Prostate gland (tissue), 2 donors: Measurements from ENCODE around the gene CSRNP3.

Experiments used
- POLR2AphosphoS5 ChIP-seq: sonication (generic); formaldehyde crosslinking; IDR thresholded peaks from one replicate; pipeline ENCODE4 v1.6.1; 2017; ENCODE audit warnings: antibody characterized with exemption
- TF ChIP-seq, protein P1 (sequence below), 4 experiments: fragments of 200-600 bp in 2 of 4; fragments of 450-650 bp in 2 of 4; sonication (generic) in 2 of 4; IDR thresholded peaks; 1 replicate in 3 of 4; 2 replicates in 1 of 4; pipeline ENCODE4 v1.5.1; 2016 to 2019; ENCODE audit warnings: antibody characterized with exemption in 4 of 4, mild to moderate bottlenecking in 2 of 4, moderate library complexity in 2 of 4

DNA sequence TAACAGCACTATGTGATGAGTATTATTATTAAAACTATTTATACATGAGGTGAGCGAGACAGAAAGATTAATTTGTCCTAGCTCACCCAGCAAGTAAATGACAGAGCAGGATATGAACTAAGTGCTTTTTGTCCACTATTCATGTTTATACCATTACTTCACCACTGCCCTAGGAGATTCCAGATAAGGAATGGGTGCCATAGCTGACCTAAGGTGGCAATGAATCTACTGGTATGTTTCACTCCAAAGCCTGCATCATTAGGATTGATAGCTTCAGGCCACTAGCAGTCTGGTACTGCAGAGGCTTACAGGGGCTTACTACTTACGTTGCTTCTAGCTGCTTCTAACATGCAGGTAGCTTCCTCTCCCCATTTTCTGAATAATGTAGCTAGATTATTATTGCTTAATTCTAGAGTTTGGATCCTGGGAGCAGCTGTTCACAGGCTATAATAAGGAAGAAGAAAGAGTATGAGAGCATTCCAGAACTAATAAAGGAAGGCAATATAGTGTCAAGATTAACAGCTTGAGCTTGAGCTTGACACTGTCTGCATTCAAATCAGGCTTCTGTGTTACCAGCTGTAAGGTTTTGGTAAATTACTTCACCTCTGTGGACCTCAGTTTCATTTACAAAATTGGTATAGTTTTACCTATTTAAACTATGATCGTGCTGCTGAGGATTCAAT lies 170.9 kb downstream of the CSRNP3 start:
- no peak for TF ChIP-seq POLR2AphosphoS5
- TF ChIP-seq, protein P1, sequence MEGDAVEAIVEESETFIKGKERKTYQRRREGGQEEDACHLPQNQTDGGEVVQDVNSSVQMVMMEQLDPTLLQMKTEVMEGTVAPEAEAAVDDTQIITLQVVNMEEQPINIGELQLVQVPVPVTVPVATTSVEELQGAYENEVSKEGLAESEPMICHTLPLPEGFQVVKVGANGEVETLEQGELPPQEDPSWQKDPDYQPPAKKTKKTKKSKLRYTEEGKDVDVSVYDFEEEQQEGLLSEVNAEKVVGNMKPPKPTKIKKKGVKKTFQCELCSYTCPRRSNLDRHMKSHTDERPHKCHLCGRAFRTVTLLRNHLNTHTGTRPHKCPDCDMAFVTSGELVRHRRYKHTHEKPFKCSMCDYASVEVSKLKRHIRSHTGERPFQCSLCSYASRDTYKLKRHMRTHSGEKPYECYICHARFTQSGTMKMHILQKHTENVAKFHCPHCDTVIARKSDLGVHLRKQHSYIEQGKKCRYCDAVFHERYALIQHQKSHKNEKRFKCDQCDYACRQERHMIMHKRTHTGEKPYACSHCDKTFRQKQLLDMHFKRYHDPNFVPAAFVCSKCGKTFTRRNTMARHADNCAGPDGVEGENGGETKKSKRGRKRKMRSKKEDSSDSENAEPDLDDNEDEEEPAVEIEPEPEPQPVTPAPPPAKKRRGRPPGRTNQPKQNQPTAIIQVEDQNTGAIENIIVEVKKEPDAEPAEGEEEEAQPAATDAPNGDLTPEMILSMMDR (IDR thresholded peaks at IDR 0.05), result no peak
